ENCODE results near the gene FBN3.
"Not testable (repeated sequence)": the region's sequence is repeated elsewhere in the genome, so short reads cannot be mapped to it uniquely, and the experiment has no call there.

Gene FBN3

GRCh38 chr19:8149261-8150094 is at the start of gene FBN3:
TSS of gene FBN3 (minus strand) at chr19:8149592. CDS start at chr19:8147480, 2,112 bp downstream.
- in situ Hi-C loops (cut with MboI; ENCODE audit: low sequenced_read_pairs) = no loop called here

GRCh38 chr19:8196271-8196927 is 47.0 kb upstream of the FBN3 start:
- in situ Hi-C loops (cut with MboI; ENCODE audit: low sequenced_read_pairs) = no loop called here

GRCh38 chr19:8194528-8195267 is 45.3 kb upstream of the FBN3 start:
- in situ Hi-C loops (cut with MboI; ENCODE audit: low sequenced_read_pairs) = no loop called here

GRCh38 chr19:8192221-8192820 is 42.9 kb upstream of the FBN3 start:
- in situ Hi-C loops (cut with MboI; ENCODE audit: low sequenced_read_pairs) = no loop called here

- in situ Hi-C loops (cut with MboI; ENCODE audit: low sequenced_read_pairs) = no loop called here
These were observed 36.1 kb upstream of the FBN3 start for GRCh38 chr19:8185343-8186068.

- in situ Hi-C loops (cut with MboI; ENCODE audit: low sequenced_read_pairs) = no loop called here
These were observed 34.9 kb upstream of the FBN3 start for GRCh38 chr19:8184274-8184673.

GRCh38 chr19:8180018-8180417 is 30.6 kb upstream of the FBN3 start:
- in situ Hi-C loops (cut with MboI; ENCODE audit: low sequenced_read_pairs) = no loop called here

GRCh38 chr19:8174706-8175105 is 25.3 kb upstream of the FBN3 start:
- in situ Hi-C loops (cut with MboI; ENCODE audit: low sequenced_read_pairs) = no loop called here

- in situ Hi-C loops (cut with MboI; ENCODE audit: low sequenced_read_pairs) = no loop called here
These were observed 19.1 kb upstream of the FBN3 start for GRCh38 chr19:8168537-8168936.

- in situ Hi-C loops (cut with MboI; ENCODE audit: low sequenced_read_pairs) = no loop called here
These were observed 18.6 kb upstream of the FBN3 start for GRCh38 chr19:8167985-8168384.

GRCh38 chr19:8163759-8164158 is 14.4 kb upstream of the FBN3 start:
- in situ Hi-C loops (cut with MboI; ENCODE audit: low sequenced_read_pairs) = no loop called here

GRCh38 chr19:8161135-8161646 is 11.8 kb upstream of the FBN3 start:
- in situ Hi-C loops (cut with MboI; ENCODE audit: low sequenced_read_pairs) = no loop called here

GRCh38 chr19:8159322-8159721 is 9.9 kb upstream of the FBN3 start:
- in situ Hi-C loops (cut with MboI; ENCODE audit: low sequenced_read_pairs) = loop anchor here (5.0 kb wide), 1 partner anchor 93 kb away; no protein-coding TSS in a partner anchor

GRCh38 chr19:8158411-8159074 is 9.2 kb upstream of the FBN3 start:
- in situ Hi-C loops (cut with MboI; ENCODE audit: low sequenced_read_pairs) = loop anchor here (5.0 kb wide), 1 partner anchor 94 kb away; no protein-coding TSS in a partner anchor

GRCh38 chr19:8155318-8155717 is 5.9 kb upstream of the FBN3 start:
- in situ Hi-C loops (cut with MboI; ENCODE audit: low sequenced_read_pairs) = loop anchor here (5.0 kb wide), 1 partner anchor 97 kb away; no protein-coding TSS in a partner anchor

GRCh38 chr19:8154014-8154413 is 4.6 kb upstream of the FBN3 start:
- in situ Hi-C loops (cut with MboI; ENCODE audit: low sequenced_read_pairs) = not testable (repeated sequence)

GRCh38 chr19:8151767-8152035 is 2.3 kb upstream of the FBN3 start:
- in situ Hi-C loops (cut with MboI; ENCODE audit: low sequenced_read_pairs) = no loop called here

GRCh38 chr19:8150998-8151766 is 1.8 kb upstream of the FBN3 start:
- in situ Hi-C loops (cut with MboI; ENCODE audit: low sequenced_read_pairs) = no loop called here

Measured in HL-60/S4 (cell line).